GM23248 (cell line): ENCODE data around the gene RBM43.

Source experiments
- EZH2 ChIP-seq: fragments of 200-600 bp; sonication (generic); IDR thresholded peaks from 2 replicates; pipeline ENCODE4 v1.6.1; 2018; ENCODE audit warnings: antibody characterized with exemption, mild to moderate bottlenecking; ENCODE audit not compliant: insufficient read depth, poor library complexity, severe bottlenecking
- EZH2phosphoT487 ChIP-seq: fragments of 200-600 bp; sonication (generic); IDR thresholded peaks from 2 replicates; pipeline ENCODE4 v1.6.1; 2018; ENCODE audit warnings: antibody characterized with exemption, moderate library complexity, mild to moderate bottlenecking, low read depth; ENCODE audit not compliant: insufficient read depth

GRCh38 chr2:151258121-151258520, 3.5 kb downstream of the RBM43 start:
- TF ChIP-seq EZH2phosphoT487 (no peak), EZH2 (no peak)
